ENCODE data around the gene TTR.
A peak's percentile ranks its signal among the peaks of the same experiment; 100 is the strongest.

DNA sequence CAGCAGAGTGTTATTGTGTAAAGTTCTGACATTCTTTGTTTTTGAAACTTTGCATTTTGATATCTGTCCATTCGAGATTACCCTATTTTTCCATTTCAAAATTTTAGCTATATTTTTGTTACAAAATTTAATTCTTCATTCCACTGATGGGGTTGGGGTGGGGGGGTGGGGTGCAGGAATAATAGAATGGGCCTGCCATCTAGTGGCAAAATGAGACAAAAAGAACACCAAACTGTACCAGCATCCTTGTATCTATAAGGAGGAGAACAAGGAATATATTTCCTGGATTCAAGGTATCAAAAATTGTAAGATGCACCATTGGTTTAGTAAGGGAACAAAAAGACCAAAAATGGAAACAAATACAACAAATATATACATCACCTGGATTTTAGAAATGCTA, 27.9 kb upstream of the TTR start:
- TF ChIP-seq POLR2AphosphoS5 (IDR thresholded peaks at IDR 0.05; ENCODE audit: low read depth) (no peak), CTCF (conservative IDR thresholded peaks at IDR 0.05; ENCODE audit: low read depth in 2 of 2) (peak in 1 of 2 experiments; percentile 31; a peak in 2 of 4 replicates), EZH2phosphoT487 (IDR thresholded peaks at IDR 0.05; ENCODE audit: unreplicated experiment) (no peak), EZH2 (IDR thresholded peaks at IDR 0.05; ENCODE audit: low read depth, unreplicated experiment) (no peak), JUNB (IDR thresholded peaks at IDR 0.05; ENCODE audit: unreplicated experiment) (no peak), STAT1 (IDR thresholded peaks at IDR 0.05; ENCODE audit: unreplicated experiment) (no peak), NANOG (IDR thresholded peaks at IDR 0.05; ENCODE audit: borderline replicate concordance) (no peak), ZNF331 (CRISPR knock-in tag; IDR thresholded peaks at IDR 0.05; ENCODE audit: low read depth) (no peak), CREB1 (CRISPR knock-in tag; IDR thresholded peaks at IDR 0.05; ENCODE audit: low read depth) (no peak), ZNF114 (CRISPR knock-in tag; IDR thresholded peaks at IDR 0.05) (no peak)
- TF ChIP-seq, protein P1, sequence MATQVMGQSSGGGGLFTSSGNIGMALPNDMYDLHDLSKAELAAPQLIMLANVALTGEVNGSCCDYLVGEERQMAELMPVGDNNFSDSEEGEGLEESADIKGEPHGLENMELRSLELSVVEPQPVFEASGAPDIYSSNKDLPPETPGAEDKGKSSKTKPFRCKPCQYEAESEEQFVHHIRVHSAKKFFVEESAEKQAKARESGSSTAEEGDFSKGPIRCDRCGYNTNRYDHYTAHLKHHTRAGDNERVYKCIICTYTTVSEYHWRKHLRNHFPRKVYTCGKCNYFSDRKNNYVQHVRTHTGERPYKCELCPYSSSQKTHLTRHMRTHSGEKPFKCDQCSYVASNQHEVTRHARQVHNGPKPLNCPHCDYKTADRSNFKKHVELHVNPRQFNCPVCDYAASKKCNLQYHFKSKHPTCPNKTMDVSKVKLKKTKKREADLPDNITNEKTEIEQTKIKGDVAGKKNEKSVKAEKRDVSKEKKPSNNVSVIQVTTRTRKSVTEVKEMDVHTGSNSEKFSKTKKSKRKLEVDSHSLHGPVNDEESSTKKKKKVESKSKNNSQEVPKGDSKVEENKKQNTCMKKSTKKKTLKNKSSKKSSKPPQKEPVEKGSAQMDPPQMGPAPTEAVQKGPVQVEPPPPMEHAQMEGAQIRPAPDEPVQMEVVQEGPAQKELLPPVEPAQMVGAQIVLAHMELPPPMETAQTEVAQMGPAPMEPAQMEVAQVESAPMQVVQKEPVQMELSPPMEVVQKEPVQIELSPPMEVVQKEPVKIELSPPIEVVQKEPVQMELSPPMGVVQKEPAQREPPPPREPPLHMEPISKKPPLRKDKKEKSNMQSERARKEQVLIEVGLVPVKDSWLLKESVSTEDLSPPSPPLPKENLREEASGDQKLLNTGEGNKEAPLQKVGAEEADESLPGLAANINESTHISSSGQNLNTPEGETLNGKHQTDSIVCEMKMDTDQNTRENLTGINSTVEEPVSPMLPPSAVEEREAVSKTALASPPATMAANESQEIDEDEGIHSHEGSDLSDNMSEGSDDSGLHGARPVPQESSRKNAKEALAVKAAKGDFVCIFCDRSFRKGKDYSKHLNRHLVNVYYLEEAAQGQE (IDR thresholded peaks at IDR 0.05; ENCODE audit: unreplicated experiment), result no peak
- TF ChIP-seq, protein P2, sequence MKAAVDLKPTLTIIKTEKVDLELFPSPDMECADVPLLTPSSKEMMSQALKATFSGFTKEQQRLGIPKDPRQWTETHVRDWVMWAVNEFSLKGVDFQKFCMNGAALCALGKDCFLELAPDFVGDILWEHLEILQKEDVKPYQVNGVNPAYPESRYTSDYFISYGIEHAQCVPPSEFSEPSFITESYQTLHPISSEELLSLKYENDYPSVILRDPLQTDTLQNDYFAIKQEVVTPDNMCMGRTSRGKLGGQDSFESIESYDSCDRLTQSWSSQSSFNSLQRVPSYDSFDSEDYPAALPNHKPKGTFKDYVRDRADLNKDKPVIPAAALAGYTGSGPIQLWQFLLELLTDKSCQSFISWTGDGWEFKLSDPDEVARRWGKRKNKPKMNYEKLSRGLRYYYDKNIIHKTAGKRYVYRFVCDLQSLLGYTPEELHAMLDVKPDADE (IDR thresholded peaks at IDR 0.05), result no peak
